NOMO-1 (cell line): ENCODE measurements around the gene SLX4IP.
"Not testable (repeated sequence)": the region's sequence is repeated elsewhere in the genome, so short reads cannot be mapped to it uniquely, and the experiment has no call there.

Experiments
- DNase-seq, 2 experiments: peaks; one replicate each; lab custom pipeline; 2025; ENCODE audit not compliant: unreplicated experiment in 2 of 2; lab: John Stamatoyannopoulos, UW

SLX4IP gene

GRCh38 chr20:10563935-10564492 lies 128.9 kb downstream of the SLX4IP start:
- no peak for DNase-seq

DNA sequence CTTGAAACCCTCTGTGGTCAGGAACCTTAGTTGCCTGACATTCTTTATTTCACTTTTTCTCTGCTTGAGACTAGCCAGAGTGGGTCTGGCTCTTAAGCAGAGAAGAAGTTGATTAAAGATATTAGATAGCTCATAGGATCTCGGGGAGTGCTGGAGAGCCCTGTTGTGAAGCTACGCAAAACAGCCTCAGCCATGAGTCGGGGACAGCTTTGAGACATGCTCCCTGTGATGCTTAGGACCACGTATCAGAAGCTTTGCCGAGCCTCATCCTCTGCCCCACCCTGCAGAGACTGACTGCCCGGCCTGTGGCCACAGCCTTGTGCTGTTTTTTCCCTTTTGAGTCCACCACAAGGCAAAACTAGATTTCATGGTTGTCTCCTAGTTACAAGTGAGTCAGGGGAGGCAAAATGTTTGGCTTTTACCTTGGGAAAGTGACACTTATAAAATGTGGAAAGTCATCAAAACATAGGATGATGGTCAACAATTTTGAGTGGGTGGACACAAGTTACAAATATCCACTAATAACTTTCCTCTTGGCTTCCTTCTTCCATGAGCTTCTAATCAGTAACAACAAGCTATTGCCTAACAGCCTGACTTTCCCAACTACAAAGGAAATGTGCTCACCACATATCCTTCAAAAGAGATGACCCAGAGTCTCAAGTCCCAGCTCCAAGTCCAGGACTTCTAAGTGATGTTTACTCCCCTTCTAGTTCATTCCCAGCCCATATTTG lies 130.3 kb downstream of the SLX4IP start:
- no peak for DNase-seq

- DNase-seq: no peak
Measured at GRCh38 chr20:10565922-10566897, 131.1 kb downstream of the SLX4IP start.

DNA sequence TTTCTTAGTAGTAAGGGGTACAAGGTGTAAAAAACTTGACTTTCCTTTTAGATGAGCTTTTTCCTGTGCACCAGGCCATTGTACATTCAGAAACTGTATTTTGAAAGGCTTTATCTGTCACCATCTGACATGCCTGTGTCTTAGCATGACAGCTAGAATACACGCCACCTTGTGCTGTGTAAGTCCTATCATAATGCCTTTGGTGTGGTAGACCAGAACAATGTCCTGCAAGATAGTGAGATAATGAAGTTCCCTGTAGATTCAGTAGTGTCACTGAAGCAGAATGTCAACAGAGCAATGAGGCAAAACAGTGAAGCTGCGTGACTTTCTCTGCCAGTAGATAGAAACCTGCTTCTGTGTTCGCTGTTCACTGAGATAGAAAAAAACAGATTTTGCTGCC lies 132.9 kb downstream of the SLX4IP start:
- no peak for DNase-seq

DNA sequence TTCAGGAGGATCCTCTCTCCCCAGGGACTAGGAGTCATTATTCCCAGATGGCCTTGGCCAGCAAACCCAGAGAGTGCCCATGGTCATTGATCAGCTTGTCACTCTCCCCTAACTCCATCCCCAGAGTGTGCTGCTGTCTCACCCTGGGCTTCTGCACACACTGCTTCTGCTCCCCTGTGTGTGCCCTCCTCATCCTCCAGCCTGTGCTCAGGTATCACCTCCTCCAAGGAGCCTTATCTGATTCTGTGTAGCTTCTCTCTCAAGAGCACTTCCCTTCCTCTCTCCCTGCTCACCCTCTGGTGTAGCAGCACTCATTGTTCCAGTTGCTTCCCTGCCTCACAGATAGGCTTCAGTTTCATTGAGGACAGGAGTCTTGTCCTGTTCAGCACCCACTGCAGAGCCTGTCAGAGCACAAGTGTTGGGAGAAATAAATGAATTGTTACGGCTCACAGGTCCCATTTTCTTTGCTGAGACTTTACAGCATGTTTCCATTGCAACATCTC lies 136.3 kb downstream of the SLX4IP start:
- DNase-seq: no peak

DNA sequence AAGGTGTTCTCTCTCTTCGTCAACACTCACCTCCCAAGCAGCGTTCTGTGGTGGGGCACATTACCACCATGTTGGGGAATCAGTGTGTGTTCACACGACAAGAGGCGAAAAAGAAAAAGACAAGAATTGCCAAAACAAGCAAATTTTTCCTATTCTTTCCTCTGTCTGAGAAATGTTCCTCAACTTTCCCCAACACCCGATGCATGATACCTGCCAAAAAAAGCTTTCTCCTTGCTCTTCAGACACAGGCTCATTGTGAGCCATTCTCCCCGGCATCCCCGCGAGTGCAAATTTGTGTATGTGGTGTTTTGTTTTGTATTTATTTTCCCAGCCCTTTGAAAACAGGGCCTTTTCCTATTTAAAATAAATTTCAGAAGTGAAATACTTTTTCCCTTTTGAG lies 137.7 kb downstream of the SLX4IP start:
- no peak for DNase-seq

GRCh38 chr20:10573273-10573950 lies 138.3 kb downstream of the SLX4IP start:
- no peak for DNase-seq

DNA sequence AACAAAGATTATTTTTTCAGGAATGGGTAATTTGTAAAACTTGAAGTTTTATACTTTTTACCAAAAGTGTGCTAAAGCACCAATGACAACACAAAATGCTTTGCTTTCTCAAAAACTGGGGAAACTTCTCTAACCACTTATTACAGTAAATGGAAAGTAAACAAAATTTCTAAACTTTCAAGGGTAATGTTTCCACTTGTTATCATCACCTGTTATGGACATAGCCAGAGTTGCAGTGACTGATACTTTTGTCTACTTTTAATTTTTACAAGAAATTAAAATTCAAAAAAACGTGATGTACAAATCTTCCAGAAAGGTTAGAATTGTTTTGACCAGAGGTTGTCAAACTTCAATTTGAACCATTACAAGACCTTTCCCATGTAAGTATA lies 138.8 kb downstream of the SLX4IP start:
- DNase-seq: no peak

DNA sequence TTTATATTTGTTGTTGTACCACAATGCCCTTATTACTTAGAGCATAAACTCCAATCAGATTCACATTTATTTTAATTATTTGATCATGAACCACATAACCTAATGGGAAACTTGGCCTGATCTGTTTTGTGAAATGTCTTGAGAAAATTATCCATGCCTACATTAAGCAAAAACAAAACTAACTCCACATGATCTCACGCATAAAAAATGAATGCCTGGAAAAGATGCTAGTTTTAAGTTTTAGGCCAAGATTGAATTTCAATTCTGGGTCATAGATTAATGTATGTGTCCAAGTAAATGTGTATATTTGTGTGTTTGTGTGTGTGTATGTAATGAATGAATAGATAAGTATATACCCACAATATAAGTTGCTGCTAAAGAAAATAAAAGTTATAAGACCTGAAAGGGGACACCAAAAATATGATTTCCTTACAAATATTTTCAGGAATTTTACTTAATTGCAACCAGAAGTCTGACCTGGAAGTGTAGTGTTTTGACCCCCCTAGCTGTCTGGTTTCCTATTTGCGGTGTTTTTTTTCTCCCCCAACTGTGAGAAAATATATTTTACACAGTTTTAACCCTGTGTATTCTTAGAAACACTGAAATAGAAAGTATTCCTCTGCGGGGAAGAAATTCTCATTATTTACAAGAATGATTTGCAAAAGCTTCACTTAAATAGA lies 141.4 kb downstream of the SLX4IP start:
- DNase-seq: no peak

- no peak for DNase-seq
Measured at GRCh38 chr20:10577648-10578047, 142.5 kb downstream of the SLX4IP start.

GRCh38 chr20:10578607-10579006 lies 143.5 kb downstream of the SLX4IP start:
- DNase-seq: no peak

DNA sequence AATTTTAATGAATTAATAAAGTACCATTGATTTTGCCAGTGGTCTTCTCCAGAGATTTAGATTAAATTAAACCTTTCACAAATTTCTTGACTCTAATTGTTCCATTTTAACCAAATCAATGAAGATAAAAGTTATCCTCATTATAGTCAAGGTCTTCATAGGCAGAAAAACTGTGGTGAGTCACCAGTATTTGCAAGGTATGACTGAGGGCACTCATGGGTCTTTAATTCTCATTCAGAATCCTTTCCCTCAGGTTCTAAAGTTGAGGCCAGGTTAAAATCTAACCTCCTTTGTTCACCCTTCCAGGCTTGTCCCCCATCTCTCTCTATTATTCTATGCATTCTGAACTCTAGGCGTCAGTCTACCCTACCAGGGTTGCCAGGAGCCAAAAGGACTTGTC lies 144.8 kb downstream of the SLX4IP start:
- DNase-seq: no peak

- DNase-seq: no peak
Measured at GRCh38 chr20:10580700-10581099, 145.6 kb downstream of the SLX4IP start.

DNA sequence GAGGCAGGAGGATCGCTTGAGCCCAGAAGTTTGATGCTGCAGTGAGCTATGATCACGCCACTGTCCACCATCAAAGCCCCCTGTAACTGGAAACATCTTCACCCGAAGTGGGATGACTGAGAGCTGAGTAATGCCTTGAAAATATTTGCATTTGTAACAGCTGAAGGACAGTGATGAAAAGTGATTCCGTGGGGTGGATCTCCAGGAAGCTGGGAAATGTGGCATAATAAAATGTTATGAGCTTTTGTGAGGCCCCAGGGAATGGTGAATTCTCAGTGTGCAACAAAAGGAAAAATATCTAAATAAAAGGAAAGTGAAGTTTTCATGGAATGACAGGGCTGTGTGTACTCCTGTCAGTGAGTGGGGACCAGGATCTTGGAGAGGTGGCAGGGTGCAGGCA lies 146.7 kb downstream of the SLX4IP start:
- DNase-seq: no peak

GRCh38 chr20:10584371-10584770 lies 149.3 kb downstream of the SLX4IP start:
- DNase-seq: no peak

GRCh38 chr20:10585308-10585707 lies 150.2 kb downstream of the SLX4IP start:
- no peak for DNase-seq

- DNase-seq: no peak
Measured at GRCh38 chr20:10586296-10586695, 151.2 kb downstream of the SLX4IP start.

DNA sequence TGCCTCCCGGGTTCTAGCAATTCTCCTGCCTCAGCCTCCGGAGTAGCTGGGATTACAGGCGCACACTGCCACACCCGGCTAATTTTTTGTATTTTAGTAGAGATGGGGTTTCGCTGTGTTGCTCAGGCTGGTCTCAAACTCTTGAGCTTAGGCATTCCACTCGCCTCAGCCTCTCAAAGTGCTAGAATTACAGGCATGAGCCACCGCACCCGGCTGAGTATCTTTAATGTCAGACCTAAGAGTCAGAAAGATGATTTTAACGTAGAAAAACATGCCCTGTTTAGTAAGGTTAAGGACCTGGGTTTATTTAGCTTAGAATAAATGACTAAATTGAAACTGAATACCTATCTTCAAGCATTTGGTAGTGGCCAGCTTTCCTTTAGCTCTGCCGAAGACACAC lies 155.3 kb downstream of the SLX4IP start:
- DNase-seq: not testable (repeated sequence)

GRCh38 chr20:10590950-10591671 lies 156.0 kb downstream of the SLX4IP start:
- no peak for DNase-seq
